HG03378 (cell line): Measurements from ENCODE around the gene LRRIQ1.
"Not testable (repeated sequence)": the region's sequence is repeated elsewhere in the genome, so short reads cannot be mapped to it uniquely, and the experiment has no call there.

Experiments used
- ATAC-seq: cut with Tn5 transposase; IDR thresholded peaks from one replicate; pipeline ENCODE4 v1.9.1; 2021; ENCODE audit warnings: mild to moderate bottlenecking, moderate library complexity; ENCODE audit not compliant: unreplicated experiment

Gene LRRIQ1, protein sequence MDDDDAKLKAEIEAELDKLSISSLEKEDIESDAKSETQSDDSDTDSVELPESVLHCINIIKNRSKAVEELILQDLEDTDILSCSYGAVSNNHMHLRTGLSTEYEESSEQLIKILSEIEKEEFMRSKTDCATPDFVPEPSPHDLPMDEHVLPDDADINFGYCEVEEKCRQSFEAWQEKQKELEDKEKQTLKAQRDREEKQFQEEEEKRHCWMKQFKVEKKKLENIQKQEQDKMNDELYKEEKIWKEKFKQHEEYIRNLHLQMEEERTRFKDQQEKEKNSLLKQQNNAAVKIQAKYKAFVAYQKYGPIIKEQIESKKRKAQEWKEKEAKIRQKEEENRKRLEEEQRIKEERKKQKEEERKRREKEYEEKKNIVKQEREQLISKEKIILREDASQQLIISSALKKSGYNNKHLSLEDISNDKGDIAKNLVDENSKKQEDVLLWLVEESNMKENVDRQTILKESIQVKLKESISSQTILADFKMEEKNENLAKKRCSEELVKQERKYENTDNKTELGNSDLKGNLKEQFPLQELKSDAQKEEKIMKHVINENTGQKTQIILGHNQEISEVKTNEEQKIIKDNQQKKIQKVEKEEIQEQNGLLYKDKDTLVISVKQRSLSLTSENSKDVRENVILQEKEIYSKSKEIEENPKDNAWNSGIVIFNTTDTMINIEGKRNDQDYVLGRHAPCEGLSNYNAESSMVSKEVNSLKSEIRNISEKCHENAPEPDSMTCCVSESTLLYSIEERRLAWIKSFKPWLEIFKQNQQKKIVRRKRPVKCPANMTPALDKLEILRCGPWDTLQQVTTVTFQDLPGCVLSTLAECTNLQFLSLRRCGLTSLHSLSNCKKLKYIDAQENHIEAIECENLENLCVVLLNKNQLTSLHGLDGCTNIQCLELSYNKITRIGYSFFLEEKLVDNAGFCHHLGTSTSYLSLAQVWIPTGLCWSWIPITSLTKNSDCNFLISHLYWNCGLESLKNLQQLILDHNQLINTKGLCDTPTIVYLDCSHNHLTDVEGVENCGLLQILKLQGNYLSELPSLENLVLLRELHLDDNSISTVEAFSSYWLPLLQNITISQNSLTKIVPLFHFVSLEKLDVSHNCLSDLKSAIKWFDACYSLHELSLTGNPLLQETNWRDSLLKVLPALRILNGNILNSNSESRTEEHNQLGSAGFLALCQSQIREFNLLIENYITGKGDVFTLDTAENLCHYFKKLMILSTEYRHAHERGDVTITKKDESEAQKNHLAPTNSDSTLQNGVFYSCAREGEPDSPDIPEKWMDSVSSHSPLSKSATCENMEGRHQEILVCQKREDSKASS (N-terminal part only)

DNA sequence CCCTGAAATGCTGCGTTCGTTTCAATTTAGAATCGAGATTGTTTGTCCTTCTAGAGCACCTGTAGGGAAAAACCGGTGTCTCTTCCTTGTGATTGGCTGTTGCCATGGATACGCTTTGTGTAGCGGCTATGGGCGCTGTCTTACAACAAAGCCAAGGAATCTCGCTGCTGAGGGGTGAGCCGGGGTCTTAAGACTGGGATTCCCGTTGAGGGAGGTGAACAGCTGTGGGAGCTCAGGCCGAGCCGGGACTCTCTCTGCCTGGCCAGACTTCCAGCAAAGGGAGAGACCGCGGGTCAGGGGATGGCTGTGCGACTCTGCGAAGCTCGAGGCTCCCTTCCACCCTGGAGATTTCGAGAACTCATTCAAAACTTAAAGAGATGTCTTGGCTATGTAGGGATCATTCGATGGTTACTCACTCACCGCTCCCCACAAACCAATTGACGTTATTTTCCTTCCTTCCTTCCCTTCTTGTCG lies at the start of gene LRRIQ1, which contains the start of gene TSPAN19:
Gene LRRIQ1, plus strand, starts transcription at position 118 of the 474 bp plus-strand sequence. CDS start 1,826 bp downstream, outside the sequence.
Gene TSPAN19, minus strand, starts transcription at position 44 of the 474 bp plus-strand sequence. CDS start 6,331 bp downstream, outside the sequence.
- ATAC-seq, result peak; percentile 100

DNA sequence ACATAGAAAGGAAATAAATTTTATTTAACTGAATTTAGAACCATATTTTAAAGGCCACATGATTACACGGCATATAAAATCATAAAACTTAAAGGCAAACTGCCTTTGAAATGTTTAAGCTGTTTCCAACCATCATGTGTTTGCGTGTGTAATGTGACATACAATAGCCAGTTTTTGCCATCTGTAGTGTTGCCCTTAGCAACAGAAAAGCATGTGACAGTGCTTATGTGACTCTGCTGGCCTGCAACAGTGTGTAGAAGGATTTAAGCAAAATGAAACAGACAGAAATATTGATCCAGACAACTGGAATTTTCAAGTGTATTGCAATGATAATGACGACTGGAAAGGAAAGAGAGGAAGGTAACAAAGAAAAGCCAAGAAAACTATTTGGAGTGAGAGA lies 49.6 kb upstream of the LRRIQ1 start:
- no peak for ATAC-seq

DNA sequence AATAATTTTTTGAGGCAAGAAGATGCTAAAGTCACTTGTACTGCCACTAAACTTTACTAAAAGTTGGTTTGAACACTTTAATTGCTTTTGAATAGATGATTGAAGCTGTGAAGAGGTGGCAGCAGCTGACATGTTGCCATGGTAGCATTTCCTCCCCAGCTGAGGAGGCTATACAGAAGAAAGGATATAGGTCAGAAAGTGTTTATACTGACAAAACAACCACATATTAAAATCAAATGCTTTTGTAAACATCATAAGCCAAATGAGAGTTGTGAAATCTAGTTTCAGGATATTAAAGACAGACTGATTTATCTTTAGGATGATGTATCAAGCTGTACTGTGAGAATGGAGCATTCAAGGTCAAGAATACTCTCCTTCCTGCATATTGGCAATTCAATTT lies 41.7 kb upstream of the LRRIQ1 start:
- ATAC-seq, result no peak

DNA sequence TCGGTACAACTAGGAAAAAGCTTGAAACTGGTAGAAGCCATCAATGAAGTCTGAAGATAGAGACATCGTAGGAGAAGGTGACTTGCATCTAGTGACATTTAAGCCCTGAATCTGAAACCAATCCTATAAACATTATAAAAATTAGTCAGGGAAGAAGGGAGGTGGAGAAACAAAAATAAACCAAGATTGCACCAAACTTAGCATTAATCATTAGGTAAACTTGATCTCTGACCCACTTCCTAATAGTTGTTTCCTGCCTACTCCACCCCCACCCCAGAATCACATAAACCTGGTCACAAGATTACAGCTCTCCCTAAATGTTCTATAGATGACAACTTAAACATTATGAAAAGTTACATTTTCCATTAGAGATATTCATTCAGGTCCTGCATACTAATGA lies 40.5 kb upstream of the LRRIQ1 start:
- ATAC-seq, result no peak

DNA sequence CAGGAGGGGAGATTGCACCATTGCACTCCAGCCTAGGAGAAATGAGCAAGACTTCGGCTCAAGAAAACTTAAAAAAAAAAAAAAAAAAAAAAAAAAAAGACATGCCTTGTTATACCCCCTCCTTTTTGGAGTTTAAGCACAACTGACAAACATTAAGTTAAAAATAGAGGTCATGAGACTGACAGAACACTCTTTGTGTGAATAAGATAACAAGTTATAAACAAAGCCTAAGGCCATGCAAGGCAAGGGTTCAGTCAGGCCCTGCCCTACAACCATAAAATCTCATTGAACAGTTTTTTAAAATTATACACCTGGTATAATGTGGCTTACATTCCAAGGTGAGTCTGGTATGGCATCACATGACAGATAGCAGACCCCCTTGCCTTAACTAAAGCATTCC lies 39.4 kb upstream of the LRRIQ1 start:
- ATAC-seq, result no peak

DNA sequence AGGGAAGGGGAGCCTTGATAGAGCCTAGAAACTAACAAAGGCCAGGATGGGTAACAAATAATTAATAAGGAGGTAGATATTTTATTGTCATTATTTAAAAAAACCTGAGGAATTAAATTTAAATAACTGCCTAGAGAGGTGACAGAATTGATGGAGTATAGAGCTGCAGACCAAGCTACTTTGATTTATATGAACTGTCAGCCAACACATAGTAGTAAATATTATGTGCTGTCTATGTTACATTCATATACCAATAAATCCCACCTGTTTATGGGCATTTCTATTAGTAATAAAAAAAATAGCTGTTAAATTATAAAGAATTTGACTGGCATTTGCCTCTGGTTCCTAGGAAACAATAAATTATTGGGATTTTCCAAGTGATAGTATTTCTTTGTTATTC lies 37.8 kb upstream of the LRRIQ1 start:
- no peak for ATAC-seq

DNA sequence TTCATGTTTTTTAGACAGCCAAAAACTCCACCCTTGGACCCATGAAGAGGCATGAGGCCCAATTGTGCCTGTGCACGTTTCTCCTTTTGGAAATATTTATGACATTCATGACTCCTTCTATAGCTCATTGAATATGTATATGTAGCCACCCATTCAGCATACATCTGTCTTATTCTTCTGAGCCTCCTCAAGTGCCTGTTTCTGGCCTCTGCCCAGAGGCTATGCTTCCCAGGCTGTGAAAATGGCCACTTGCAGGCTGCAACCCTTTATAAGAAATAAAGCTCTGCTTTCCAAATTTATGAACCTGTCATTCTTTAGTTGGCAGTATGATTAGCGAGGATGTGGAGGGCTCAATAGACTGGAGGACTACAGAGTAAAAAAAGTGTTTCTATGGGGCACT lies 35.4 kb upstream of the LRRIQ1 start:
- no peak for ATAC-seq

DNA sequence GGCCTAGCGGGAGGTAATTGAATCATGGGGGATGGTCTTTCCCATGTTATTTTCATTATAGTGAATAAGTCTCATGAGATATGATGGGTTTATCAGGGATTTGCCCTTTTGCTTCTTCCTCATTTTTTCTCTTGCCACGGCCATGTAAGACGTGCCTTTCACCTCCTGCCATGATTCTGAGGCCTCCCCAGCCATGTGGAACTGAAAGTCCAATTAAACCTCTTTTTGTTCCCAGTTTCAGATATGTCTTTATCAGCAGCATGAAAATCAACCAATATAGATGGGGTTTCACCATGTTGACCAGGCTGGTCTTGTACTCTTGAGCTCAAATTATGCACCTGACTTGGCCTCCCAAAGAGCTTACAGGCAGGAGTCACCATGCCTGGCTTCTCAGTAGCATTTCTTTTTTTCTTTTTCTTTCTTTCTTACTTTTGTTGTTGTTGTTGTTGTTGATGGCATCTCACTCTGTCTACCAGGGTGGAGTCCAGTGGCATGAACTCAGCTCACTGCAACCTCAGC lies 33.3 kb upstream of the LRRIQ1 start:
- no peak for ATAC-seq

DNA sequence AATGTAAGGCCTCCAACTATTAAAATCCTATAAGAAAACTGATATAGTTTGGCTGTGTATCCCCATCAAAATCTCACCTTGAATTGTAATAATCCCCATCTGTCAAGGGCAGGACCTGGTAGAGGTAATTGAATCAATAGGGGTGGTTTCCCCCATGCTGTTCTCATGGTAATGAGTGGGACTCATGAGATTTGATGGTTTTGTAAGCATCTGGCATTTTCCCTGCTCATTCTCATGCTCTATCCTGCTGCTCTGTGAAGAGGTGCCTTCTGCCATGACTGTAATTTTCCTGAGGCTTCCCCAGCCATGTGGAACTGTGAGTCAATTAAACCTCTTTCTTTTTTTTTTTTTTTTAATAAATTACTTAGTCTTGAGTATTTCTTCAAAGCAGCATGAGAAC lies 31.9 kb upstream of the LRRIQ1 start:
- no peak for ATAC-seq

DNA sequence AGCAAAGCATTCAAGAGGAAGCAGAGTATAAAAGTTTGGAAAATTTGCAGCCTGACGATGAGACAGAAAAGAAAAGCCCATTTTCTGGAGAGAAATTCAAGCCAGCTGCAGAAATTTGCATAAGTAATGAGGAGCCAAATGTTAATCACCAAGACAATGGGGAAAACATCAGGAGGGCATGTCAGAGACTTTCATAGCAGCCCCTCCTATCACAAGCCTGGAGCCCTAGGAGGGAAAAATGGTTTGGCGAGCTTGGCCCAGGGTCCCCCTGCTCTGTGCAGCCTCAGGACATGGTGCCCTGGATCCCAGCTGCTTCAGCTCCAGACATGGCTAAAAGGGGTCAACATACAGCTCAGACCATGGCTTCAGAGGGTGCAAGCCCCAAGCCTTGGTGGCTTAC lies 31.1 kb upstream of the LRRIQ1 start:
- ATAC-seq, result not testable (repeated sequence)

DNA sequence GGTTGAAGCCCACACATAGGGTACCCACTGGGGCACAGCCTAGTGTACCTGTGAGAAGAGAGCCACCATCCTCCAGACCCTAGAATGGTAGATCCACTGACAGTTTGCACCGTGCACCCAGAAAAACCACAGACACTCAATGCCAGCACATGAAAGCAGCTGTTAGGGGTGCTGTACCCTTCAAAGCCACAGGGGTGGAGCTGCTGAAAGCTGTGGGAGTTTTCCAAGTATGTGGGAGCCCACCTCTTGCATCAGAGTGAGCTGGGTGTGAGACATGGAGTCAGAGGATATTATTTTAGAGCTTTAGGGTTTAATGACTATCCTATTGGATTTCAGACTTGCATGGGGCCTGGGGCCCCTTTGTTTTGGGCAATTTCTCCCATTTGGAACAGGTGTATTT lies 30.5 kb upstream of the LRRIQ1 start:
- ATAC-seq, result no peak

DNA sequence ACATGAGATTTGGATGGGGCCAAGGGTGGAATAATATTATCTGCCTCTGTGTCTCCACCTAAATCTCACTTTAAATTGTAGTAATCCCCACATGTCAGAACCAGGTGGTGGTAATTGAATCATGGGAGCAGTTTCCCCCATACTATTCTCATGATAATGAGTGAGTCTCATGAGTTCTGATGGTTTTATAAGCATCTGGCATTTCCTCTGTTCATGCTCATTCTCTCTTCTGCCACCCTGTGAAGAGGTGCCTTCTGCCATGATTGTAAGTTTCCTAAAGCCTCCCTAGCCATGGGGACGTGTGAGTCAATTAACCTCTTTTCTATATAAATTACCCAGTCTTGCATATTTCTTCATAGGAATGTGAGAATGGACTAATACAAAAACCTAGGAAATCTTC lies 29.9 kb upstream of the LRRIQ1 start:
- ATAC-seq, result no peak

DNA sequence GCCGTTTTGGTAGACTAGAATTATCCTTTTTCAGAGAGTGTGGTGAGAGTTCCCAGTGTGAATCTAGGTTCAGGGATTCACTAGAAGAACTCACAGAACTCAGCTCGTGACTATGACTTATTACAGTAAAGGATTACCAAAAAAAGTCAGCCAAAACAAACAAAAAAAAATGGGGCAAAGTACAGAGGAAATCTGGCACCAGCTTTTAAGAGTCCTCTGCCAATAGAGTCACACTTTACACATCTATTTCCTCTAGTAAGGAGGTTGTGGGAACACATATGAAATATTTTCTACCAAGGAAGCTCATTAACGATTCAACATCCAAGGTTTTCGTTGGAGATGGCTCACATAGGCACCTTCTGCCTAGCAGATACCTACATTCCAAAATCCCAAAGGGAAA lies 28.3 kb upstream of the LRRIQ1 start:
- ATAC-seq, result no peak

DNA sequence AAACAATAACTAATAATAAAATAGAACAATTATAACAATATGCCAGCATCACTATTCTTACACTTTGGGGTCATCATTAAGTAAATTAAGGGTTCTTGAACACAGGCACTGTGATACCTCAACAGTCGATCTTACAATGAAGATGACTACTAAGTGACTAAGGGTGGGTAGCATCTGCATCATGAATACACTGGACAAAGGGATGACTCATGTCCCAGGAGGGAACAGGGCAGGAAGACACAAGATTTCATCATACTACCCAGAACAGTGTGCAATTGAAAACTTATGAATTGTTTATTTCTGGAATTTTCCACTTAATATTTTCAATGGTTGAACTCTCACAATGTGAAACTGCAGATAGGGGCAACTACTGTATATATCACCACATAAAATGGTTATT lies 19.7 kb upstream of the LRRIQ1 start:
- no peak for ATAC-seq

DNA sequence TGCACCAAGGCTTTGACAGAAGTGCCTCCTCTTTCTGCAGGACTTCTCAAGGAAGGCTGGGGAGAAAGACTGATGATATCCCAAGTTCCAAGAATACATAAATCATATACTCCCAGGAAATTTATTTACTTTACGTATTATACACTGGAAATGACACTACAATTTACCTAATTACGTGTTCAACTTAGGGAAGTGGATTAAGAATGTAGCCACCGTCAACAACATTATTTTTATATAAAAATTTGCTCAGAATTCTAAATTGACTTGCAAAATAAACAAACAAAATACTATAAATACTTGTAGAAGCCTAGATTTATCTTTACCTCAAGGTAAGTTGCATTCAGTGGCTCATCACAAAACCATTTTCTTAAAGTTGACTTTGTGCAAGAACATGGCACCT lies 19.0 kb upstream of the LRRIQ1 start:
- ATAC-seq, result no peak

DNA sequence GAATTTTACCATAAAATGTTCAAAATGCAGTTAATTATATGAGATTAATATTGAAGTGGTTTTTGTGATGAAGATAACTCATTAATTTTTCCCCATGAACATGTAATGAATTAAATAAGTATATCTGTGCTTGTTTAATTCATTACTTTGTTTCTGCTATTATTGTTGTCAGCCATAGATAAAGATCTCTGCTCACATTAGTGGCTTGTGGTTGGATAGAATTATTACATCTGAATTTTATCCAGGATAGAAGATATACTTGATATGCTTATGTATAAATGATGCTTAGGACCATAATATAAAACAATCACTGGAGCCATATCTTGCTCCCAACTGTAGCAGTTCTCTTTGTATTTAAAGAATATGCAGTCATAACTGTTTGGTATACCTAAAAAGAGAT lies 18.5 kb upstream of the LRRIQ1 start:
- ATAC-seq, result no peak

DNA sequence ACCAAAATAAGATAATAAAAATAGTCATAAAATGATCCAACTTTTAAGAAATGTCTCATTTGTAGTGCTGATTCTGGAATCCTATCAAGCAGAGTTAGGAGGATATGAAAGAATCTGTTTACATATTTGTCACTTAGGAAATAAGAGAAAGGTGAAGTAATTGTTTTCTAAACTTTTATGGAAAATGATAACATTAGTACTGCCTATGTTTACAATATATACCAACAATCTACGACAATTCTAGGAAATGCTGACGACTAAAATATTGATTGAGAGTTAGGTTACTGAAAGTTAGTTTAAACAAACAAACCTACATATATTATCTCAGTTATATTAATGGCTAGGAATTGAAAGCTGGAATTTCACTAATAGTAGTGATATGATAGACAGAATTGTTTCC lies 18.1 kb upstream of the LRRIQ1 start:
- no peak for ATAC-seq

DNA sequence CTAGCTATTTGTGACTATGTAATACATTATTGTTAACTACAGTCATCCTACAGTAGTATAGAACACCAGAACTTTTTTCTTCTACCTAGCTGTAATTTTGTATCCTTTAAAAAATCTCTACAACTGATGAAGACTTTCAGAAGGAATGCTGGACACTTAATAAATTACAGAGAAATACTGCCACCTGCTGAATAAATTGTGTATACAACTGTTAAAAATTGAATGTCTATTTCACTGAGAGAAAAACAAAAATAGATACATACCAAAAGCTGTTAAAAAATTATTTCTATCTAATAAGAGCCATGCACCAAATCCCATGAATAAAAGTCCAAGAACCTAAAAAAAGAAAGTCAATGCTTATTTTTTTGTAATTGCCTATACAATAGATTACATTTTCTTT lies 6.7 kb upstream of the LRRIQ1 start:
- no peak for ATAC-seq

DNA sequence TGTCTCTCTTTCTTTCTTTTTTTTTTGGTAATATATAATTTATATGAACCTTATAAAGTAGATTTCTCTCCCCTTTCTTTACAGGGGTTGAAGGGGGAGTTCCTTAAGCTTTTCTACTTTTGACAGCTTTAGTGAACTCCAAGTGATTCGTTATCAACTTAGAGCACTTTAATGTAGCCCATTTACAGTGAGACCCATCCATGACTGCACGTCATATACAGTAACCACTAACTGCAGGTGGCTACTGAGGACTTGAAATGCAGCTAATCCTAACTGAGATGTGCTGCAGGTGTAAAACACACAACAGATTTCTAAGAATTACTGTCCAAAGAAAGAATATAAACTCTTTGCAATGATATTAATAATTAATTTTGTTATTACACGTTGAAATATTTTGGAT lies 582 bp downstream of the LRRIQ1 start:
- no peak for ATAC-seq

DNA sequence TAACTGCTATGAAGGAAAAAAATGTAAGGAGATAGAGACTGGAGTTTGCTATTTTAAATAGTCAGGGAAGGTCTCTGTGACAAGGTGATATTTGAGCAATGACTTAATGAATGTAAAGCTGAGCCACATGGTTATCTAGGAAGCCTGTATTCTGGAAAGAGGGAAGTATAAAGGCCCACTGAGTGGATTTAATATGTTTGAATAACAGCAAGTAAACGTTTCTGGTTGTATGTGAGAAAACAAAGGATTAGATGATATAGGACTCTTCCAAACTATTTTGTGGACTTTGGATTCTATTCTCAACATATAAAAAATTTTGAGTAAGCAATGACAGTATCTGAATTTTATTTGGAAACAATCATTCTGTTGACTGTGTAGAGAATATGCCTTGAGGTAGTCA lies 5.2 kb downstream of the LRRIQ1 start:
- ATAC-seq, result no peak

DNA sequence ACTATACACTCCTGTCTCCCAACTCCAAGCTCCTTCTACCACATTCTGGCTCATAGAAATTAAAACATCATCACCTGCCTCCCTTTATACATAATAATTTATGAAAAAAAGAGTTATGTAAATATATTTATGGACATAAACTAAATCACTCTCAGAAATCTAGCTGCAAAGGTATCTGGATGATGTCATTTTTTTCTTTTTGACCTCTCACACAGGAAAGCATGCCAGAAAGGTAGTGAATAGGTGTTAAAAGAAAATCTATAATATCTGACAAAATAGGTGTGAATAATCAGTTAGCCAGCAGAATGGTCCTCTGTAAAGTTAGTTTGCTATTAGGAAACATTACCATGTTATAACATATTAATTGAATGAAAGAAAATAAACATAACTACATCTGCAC lies 7.7 kb downstream of the LRRIQ1 start:
- no peak for ATAC-seq
